ENCODE results near the gene KCTD13. TPM values are rescaled to one million over a fixed set of nuclear protein-coding genes. Genes with fewer than 3 reads are reported as not detected.

Gene KCTD13
- total RNA-seq, 1 experiment from 2014 or later = 32.4 TPM

DNA sequence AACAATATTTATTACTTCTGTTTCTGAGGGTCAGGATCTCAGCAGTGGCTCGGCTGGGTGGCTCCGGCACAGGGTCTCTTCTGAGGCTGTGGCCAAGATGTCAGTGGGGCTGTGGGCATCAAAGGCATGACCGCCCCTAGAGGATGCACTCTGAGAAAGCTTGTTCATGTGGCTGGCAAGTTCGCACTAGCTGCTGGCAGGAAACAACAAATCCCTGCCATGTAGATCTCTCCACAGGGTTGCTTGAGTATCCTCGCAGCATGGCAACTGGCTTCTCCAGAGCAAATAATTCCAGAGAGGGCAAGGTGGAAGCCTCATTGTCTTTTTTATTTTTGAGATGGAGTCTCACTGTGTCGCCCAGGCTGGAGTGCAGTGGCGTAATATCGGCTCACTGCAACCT, 12.5 kb downstream of the KCTD13 start:
- Histone ChIP-seq H3K4me1 (ENCODE audit: insufficient read depth, low read length, poor library complexity, severe bottlenecking) (no peaks in the 10 kb centered on the region), H3K9me3 (ENCODE audit: low read depth, low read length, poor library complexity, severe bottlenecking) (no peaks in the 10 kb centered on the region), H3K36me3 (ENCODE audit: insufficient read depth, low read length, poor library complexity, severe bottlenecking) (no peaks in the 10 kb centered on the region), H3K4me3 (ENCODE audit: low read depth, low read length, poor library complexity, severe bottlenecking) (no peak overlapping the region), H3K27ac (ENCODE audit: low read depth, low read length, poor library complexity, severe bottlenecking) (no peak overlapping the region), H3K27me3 (replicated peaks; ENCODE audit: insufficient read depth, low read depth, low read length, poor library complexity) (no peaks in the 10 kb centered on the region)
- no peak for DNase-seq (ENCODE audit: low spot score)
- no peak for TF ChIP-seq EZH2 (IDR thresholded peaks at IDR 0.05; ENCODE audit: borderline replicate concordance, low read depth, low read length, poor library complexity, severe bottlenecking)
- TF ChIP-seq, protein P1, sequence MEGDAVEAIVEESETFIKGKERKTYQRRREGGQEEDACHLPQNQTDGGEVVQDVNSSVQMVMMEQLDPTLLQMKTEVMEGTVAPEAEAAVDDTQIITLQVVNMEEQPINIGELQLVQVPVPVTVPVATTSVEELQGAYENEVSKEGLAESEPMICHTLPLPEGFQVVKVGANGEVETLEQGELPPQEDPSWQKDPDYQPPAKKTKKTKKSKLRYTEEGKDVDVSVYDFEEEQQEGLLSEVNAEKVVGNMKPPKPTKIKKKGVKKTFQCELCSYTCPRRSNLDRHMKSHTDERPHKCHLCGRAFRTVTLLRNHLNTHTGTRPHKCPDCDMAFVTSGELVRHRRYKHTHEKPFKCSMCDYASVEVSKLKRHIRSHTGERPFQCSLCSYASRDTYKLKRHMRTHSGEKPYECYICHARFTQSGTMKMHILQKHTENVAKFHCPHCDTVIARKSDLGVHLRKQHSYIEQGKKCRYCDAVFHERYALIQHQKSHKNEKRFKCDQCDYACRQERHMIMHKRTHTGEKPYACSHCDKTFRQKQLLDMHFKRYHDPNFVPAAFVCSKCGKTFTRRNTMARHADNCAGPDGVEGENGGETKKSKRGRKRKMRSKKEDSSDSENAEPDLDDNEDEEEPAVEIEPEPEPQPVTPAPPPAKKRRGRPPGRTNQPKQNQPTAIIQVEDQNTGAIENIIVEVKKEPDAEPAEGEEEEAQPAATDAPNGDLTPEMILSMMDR (conservative IDR thresholded peaks at IDR 0.05; ENCODE audit: low read depth, low read length) = no peak
- intact Hi-C loops (cut with micrococcal nuclease; ENCODE audit: unreplicated experiment) = no loop called here
- ChIA-PET CTCF (no interaction called here), POLR2A (ENCODE audit: low non-redundant PET) (no interaction called here)
- BruUV-seq (replicated peaks) = no TSS peak

DNA sequence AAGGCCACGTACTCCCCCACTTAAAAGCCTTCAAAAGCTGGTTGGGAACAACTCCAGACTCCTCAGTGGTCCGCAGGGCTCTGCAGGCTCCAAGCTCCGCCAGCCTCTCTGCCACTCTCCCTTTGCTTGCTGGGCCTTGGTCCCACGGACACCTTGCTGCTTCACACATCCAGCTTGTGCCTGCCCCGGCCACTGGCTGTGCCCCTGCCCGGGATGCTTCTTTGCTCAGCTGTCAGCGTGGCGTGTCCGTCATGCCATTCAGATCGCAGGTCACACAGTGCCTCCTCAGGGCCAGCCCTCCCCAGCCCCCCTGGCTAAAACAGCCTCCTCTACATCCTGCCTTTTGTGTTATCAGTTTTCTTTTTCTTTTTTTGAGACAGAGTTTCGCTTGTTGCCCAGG, 13.9 kb downstream of the KCTD13 start:
- no peak for DNase-seq (ENCODE audit: low spot score)
- no TSS peak for BruUV-seq (replicated peaks)
- intact Hi-C loops (cut with micrococcal nuclease; ENCODE audit: unreplicated experiment) = no loop called here
- Histone ChIP-seq H3K4me3 (ENCODE audit: low read depth, low read length, poor library complexity, severe bottlenecking) (no peak overlapping the region), H3K27ac (ENCODE audit: low read depth, low read length, poor library complexity, severe bottlenecking) (no peak overlapping the region), H3K36me3 (ENCODE audit: insufficient read depth, low read length, poor library complexity, severe bottlenecking) (no peaks in the 10 kb centered on the region), H3K27me3 (replicated peaks; ENCODE audit: insufficient read depth, low read depth, low read length, poor library complexity) (no peaks in the 10 kb centered on the region), H3K4me1 (ENCODE audit: insufficient read depth, low read length, poor library complexity, severe bottlenecking) (no peaks in the 10 kb centered on the region), H3K9me3 (ENCODE audit: low read depth, low read length, poor library complexity, severe bottlenecking) (no peaks in the 10 kb centered on the region)
- ChIA-PET CTCF (no interaction called here), POLR2A (ENCODE audit: low non-redundant PET) (no interaction called here)
- TF ChIP-seq, protein P1 (conservative IDR thresholded peaks at IDR 0.05; ENCODE audit: low read depth, low read length) = no peak
- TF ChIP-seq EZH2 (IDR thresholded peaks at IDR 0.05; ENCODE audit: borderline replicate concordance, low read depth, low read length, poor library complexity, severe bottlenecking) = no peak

DNA sequence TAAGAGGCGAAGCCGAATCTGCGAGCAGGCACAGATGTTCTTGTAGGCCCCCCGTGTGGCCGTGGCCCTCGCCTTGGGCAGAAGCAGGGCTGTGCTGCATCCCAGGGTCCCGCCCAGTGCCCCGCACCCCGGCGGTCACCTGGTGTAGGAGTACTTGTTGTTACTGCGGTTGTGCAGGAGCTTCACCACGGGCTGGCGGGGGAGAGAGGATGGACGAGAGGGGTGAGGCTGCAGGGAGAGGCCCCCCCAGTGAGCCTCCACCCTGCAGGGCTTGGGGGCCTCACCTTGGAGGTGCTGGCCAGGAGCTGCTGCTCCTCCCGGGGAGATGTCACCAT, 14.4 kb downstream of the KCTD13 start:
- intact Hi-C loops (cut with micrococcal nuclease; ENCODE audit: unreplicated experiment) = no loop called here
- Histone ChIP-seq H3K9me3 (ENCODE audit: low read depth, low read length, poor library complexity, severe bottlenecking) (no peaks in the 10 kb centered on the region), H3K4me3 (ENCODE audit: low read depth, low read length, poor library complexity, severe bottlenecking) (no peak overlapping the region), H3K27me3 (replicated peaks; ENCODE audit: insufficient read depth, low read depth, low read length, poor library complexity) (no peaks in the 10 kb centered on the region), H3K27ac (ENCODE audit: low read depth, low read length, poor library complexity, severe bottlenecking) (no peak overlapping the region), H3K36me3 (ENCODE audit: insufficient read depth, low read length, poor library complexity, severe bottlenecking) (no peaks in the 10 kb centered on the region), H3K4me1 (ENCODE audit: insufficient read depth, low read length, poor library complexity, severe bottlenecking) (no peaks in the 10 kb centered on the region)
- POLR2A ChIA-PET (ENCODE audit: low non-redundant PET) = no interaction called here
- no peak for DNase-seq (ENCODE audit: low spot score)
- TF ChIP-seq, protein P1 (conservative IDR thresholded peaks at IDR 0.05; ENCODE audit: low read depth, low read length) = no peak
- no peak for TF ChIP-seq EZH2 (IDR thresholded peaks at IDR 0.05; ENCODE audit: borderline replicate concordance, low read depth, low read length, poor library complexity, severe bottlenecking)
- CTCF ChIA-PET = no interaction called here
- no TSS peak for BruUV-seq (replicated peaks)

Data from A673 (cell line).